GM18511 (cell line): ENCODE measurements around the gene OTOA.
"Not testable (repeated sequence)": the region's sequence is repeated elsewhere in the genome, so short reads cannot be mapped to it uniquely, and the experiment has no call there.

Source experiments
- ATAC-seq: cut with Tn5 transposase; IDR thresholded peaks from one replicate; pipeline ENCODE4 v1.9.1; 2021; ENCODE audit warnings: mild to moderate bottlenecking, moderate library complexity; ENCODE audit not compliant: unreplicated experiment

The OTOA gene

DNA sequence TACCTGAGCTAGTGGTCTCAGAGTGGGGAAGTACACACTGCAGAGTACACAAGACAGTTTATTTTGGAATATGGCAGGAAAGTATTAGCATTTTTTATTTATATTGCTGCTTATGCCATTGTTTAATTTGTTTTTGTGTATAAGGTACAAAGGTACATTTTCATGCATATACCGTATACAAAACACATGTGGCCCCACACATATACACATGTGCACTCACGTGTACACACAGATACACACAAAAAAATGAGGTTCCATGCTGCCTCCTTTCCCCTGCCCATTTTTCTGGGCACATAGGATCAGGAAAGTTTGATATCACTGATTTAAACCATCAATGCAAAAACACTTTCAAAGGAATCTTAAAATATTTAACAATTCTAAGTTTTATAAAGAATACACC lies 24.3 kb upstream of the OTOA start:
- ATAC-seq: no peak

GRCh38 chr16:21641916-21642315 lies 21.9 kb upstream of the OTOA start:
- no peak for ATAC-seq

- no peak for ATAC-seq
Observed at GRCh38 chr16:21642861-21643260, 20.9 kb upstream of the OTOA start.

- no peak for ATAC-seq
Observed at GRCh38 chr16:21643785-21644184, 20.0 kb upstream of the OTOA start.

DNA sequence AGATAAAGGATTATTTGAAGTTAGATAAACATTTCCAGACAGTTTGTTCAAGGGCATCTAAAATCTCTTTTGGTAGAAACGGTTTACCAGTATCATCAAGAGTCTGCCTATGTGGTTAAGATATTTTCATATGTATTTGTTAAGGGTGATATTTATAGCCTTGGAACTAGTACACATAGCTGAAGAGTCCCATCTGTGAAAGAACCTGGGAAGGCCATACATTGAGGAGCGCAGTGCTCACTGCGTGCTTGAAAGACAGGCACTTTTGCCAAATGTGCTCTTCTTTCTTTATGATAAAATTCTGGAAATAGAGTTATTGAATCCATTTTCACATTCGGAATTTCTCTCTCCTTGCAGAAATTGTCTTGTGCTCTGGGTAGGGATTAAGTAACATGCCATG lies 19.1 kb upstream of the OTOA start:
- ATAC-seq: no peak

DNA sequence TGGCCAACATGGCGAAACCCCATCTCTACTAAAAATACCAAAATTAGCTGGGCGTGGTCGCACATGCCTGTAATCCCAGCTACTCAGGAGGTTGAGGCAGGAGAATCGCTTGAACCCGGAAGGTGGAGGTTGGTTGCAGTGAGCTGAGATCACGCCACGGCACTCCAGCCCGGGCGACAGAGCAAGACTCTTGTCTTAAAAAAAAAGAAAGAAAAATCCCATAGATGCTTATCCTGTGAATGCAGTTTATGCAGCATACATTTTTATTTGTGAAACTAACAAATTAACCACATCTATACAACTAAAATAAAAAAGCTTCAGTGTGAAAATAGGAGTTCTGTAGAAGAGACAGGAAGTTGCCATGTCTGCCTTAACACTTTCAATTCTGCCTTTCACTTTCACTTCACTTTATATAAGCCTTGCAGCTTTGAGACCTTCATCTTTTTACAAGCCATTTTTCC lies 18.5 kb upstream of the OTOA start:
- ATAC-seq: peak; percentile 35

DNA sequence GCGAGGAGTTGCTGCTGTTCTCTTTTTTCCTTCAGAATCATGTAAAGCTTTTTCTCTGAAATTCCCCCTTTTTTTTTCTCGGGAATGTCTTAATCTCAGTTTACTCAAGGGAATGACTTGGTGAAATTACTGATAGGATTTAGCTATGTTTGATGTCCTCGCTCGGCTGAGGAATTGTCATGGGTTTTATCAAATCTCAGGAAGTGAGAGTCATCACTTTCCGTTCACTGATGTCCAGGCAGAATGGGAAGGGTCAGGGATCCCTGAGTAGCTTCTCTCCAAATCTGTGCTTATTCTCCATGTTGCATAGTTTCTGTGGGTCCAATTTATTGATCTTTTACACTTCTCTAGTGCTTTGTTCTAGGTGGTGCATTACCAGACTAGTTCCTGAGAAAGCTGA lies 17.7 kb upstream of the OTOA start:
- no peak for ATAC-seq

DNA sequence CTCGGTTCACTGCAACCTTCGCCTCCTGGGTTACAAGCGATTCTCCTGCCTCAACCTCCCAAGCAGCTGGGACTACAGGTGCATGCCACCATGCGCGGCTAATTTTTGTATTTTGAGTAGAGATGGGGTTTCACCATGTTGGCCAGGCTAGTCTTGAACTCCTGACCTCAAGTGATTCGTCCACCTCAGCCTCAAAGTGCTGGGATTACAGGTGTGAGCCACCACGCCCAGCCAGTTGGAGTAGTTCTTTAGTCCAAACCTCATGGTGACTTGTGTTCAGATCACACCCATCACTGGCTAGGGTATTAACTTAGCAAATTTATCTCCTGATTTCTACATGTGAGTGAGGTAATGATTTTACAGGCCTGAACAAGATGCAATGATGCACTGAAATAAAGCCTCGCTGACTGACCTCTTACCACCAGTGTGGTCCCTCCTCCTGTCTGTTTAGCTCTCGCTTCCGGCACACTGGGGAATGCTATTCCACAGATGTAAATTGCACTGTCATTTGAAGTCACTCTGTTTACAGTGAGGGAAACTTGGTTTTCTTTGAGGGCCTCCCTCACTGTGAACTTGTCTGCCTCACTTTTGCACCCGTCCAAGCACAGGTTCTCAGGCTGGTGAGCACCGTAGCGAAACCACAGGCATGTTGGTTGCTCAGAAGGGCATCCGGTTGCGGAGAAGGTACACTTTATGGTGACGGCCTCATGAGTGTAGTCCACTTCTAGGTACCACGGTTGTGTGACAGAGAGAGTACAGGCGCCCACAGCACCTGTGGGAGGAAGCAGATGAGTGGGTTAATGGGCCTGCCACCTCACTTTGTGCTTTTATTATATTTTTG lies 16.8 kb upstream of the OTOA start:
- peak; percentile 93 for ATAC-seq

DNA sequence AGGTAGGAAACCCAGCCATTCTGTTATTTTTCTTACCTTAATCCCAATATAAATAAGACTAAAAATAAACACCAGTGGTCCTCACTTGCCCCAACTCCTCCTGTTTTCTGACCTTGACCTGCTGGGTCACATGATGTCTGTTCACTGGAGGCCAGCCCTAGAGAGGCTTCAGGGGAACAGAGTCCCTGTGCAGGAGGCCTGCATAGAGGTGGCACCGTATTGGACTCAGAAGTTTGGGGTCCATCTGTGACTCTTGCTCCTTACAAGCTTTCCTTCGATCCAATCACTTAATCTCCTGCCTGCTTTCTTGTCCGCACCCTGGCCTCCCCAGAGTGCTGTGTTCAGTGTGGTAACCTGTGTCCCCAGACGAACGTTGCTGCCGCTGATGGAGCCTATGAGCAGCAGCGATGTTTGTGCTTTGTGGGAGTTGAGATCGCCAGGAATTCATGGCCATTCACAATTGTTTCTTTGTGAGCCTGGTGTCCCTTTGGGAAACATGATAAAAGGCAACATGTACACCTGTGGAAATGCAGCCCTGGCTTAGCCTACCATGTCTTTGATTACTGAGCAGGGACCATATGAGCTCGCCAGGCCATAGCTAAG lies 16.1 kb upstream of the OTOA start:
- ATAC-seq: peak; percentile 10

GRCh38 chr16:21649826-21650406 lies 13.9 kb upstream of the OTOA start:
- ATAC-seq: not testable (repeated sequence)

- ATAC-seq: no peak
Observed at GRCh38 chr16:21650521-21650920, 13.2 kb upstream of the OTOA start.

DNA sequence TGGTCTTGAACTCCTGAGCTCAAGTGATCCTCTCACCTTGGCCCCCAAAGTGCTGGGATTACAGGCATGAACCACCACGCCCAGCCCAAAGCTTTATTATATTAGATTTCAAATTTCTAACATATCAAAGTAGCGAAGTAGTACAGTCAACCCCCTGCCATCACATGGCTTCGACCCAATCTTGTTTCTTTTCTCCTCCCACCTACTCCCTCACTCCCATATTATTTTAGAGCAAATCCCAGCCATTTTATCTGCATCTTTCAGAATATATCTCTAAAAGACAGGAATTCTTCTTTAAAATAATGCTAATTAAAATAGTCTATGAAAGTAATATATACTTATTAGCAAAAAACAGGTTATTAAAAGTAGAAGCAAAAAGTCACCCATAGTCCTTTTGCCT lies 12.3 kb upstream of the OTOA start:
- ATAC-seq: no peak

- ATAC-seq: no peak
Observed at GRCh38 chr16:21652453-21652852, 11.3 kb upstream of the OTOA start, which contains the start of gene IGSF6. Gene IGSF6, minus strand, starts transcription at chr16:21652608. Its CDS starts 10 bp downstream, at chr16:21652598.

DNA sequence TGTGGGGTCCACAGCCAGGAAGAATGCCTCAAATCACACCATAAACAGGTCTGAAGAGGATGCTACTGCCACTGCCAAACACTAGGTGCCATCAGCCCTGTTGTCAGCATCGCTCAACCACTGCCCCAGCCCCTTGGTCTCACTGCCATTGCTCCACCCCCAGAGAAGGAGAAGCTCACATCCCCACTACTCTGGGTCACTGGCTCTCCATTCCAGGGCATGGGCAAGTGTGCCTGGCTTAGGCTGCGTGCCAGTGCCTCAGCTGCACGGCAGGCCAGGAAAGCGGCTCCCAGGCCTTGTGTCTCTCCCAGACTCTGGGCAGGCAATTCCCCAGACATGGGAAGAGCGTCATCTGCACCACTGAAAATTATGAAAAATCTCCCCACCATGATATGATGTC lies 10.2 kb upstream of the OTOA start:
- ATAC-seq: no peak

GRCh38 chr16:21654466-21654865 lies 9.3 kb upstream of the OTOA start:
- ATAC-seq: no peak

DNA sequence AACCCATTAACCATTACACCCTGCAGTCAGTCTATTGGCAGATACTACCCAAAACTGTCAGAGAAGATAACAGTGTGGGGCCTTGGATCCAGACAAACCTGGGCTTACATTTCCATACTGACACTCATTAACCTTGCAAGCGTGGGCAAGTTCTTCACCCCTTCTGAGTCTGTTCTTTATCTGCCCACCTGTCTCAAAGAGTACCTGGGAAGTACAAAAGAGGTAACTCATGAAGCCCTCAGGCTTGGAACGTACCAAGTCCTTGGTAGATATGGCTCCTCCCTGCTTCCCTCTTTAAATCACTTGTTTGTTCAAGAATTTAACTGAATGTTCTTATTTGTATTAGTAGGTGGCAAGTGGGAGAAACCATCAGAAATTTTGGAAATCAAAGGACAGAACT lies 8.9 kb upstream of the OTOA start:
- no peak for ATAC-seq

GRCh38 chr16:21656795-21657768 lies 6.7 kb upstream of the OTOA start:
- no peak for ATAC-seq

DNA sequence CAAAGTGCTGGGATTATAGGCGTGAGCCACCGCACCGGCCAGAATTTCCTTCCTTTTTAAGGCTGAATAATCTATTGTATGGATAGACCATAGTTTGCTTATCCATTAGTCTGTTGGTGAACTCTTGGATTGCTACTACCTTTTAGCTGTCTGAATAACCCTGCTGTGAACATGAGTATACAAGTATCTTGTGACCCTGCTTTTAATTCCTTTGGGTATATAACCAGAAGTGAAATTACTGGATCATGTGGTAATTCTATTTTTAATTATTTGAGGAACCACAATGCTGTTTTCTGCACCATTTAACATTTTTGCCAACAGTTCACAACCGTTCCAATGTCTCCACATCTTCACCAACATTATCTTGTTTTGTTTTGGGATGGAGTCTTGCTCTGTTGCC lies 4.6 kb upstream of the OTOA start:
- no peak for ATAC-seq

DNA sequence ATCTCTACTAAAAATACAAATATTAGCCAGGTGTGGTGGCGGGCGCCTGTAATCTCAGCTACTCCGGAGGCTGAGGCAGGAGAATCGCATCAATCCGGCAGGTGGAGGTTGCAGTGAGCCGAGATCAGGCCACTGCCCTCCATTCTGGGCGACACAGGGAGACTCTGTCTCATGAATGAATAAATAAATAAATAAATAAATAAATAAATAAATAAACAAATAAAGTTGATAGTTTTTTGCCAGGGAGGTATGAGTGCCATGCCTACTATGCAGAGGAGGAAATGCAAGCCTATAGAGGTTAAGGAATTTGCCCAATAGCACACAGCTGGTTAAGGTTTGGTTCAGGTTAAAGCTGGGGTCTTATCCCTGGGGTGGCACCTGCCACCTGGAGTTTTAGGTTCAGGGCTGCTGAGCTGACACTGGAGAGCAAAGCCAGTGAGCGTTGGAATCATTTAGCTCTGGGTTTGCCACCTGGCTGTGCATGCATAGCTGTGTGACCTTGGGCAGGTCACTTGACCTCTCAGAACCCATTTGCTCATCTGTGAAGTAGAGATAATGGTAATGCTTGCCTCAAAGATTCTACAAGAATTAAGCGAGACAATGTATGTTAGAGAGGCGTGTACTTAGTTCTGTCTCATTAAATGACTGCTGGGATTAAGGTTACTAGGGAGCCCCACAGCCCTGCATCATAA lies 1.2 kb downstream of the OTOA start:
- no peak for ATAC-seq

DNA sequence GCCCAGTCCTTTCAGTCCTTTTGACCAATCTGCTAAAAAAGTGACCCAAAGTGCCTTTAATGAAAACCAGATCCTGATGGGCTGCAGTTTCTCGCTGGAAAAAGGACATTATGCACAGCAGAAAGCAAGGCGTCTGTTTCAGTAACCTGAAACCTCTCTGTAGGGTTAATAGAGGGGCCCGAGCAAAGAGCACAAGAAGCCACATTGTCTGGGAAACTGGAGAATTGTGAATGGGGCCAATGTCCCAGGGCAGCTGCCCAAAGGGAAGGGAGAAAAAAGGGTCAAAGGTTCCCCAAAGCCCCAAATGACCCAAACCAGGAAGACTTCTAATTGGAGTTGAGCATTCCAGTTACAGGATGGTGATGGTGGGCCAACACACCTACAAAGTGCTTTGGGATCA lies 3.0 kb downstream of the OTOA start:
- no peak for ATAC-seq
